ENCODE results near the gene ADTRP.

GRCh38 chr6:11672669-11673068 lies 105.9 kb downstream of the ADTRP start:
- TF ChIP-seq CTCF (IDR thresholded peaks at IDR 0.05) (no peak), EZH2 (IDR thresholded peaks at IDR 0.05; ENCODE audit: borderline replicate concordance, insufficient read depth, low read depth, low read length, poor library complexity, severe bottlenecking) (no peak)

Data from B cell (primary cell).